ENCODE data around the gene ACTL10.

ACTL10 gene

DNA sequence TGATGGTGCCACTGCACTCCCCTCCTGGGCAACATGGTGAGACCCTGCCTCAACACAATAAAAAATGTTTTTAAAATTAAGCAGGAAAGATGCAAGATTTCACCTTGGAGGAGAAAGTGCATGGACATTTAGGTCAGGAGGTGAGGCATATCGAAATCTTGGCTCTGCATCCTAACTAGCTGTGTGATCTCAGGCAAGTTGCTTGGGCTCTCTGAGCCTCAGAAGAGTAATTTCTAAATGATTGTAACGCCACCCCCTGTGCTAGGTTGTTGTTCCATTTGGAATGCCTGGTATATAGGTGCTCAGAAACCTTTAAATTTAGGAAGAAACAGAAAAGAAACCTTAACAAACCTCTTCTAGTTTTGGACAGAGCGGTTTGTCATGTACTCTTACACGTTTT is 40.6 kb upstream of the ACTL10 start:
- TF ChIP-seq ZNF211 (tag by site-specific recombination; IDR thresholded peaks at IDR 0.05; ENCODE audit: low read depth) (no peak), INSM2 (tag by site-specific recombination; IDR thresholded peaks at IDR 0.05) (no peak)
- Histone ChIP-seq H3K27ac (ENCODE audit: extremely low read depth, low read depth, low read length) (no peak overlapping the region), H3K4me3 (ENCODE audit: low read depth, low read length) (no peak overlapping the region), H3K4me1 (ENCODE audit: control insufficient read depth, insufficient read depth, low read length) (no peaks in the 10 kb centered on the region), H3K9me3 (ENCODE audit: control insufficient read depth, insufficient read depth, low read depth, low read length) (no peaks in the 10 kb centered on the region), H3K36me3 (ENCODE audit: control insufficient read depth in 2 of 2, insufficient read depth in 1 of 2, low read length in 2 of 2) (peaks cover 8 to 78% of the 10 kb centered on the region in 2 experiments; a peak in 2 of 3 replicates)
- POLR2A ChIA-PET: no interaction called here
- CTCF ChIA-PET: no interaction called here

DNA sequence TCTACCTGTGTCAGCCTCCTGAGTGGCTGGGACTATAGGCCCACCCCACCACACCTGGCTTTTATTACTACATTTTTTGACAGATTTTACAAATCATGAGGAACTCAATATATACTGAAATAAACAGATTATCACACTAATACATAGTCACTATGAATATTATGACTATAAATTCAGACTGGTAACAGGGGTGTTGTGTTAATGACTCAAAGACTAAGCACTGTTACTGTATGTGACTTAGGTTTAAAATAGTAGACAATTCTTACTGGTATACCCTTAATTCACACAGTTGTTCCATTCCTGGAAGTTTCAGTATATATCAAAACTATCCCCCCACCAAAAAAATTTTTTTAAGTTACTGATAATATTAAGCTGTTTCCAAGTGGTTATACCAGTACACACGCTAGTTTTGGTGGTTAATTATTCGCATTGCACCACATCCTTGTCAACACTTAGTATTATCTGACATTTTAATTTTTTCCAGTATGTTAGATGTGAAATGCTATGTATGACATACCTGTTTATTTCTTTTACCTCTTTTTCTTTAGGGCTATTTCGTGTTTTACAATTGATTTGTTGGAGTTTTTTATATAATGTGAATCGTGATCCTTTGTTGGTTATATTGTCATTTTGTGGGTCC is 39.0 kb upstream of the ACTL10 start:
- ChIA-PET POLR2A (no interaction called here), CTCF (no interaction called here)
- H3K27ac ChIP-seq (ENCODE audit: extremely low read depth, low read depth, low read length): no peak overlapping the region
- H3K9me3 ChIP-seq (ENCODE audit: control insufficient read depth, insufficient read depth, low read depth, low read length): no peaks in the 10 kb centered on the region
- peaks cover 9 to 85% of the 10 kb centered on the region in 2 experiments; a peak in 2 of 3 replicates for H3K36me3 ChIP-seq (ENCODE audit: control insufficient read depth in 2 of 2, insufficient read depth in 1 of 2, low read length in 2 of 2)
- H3K4me1 ChIP-seq (ENCODE audit: control insufficient read depth, insufficient read depth, low read length): no peaks in the 10 kb centered on the region
- TF ChIP-seq GLIS2 (tag by site-specific recombination; IDR thresholded peaks at IDR 0.05) (no peak), ZNF843 (tag by site-specific recombination; IDR thresholded peaks at IDR 0.05) (no peak), ZNF792 (tag by site-specific recombination; IDR thresholded peaks at IDR 0.05) (no peak), SCRT1 (tag by site-specific recombination; IDR thresholded peaks at IDR 0.05; ENCODE audit: borderline replicate concordance) (no peak), ZNF24 (tag by site-specific recombination; IDR thresholded peaks at IDR 0.05) (no peak), ZNF514 (tag by site-specific recombination; IDR thresholded peaks at IDR 0.05) (no peak), ZNF274 (IDR thresholded peaks at IDR 0.05; ENCODE audit: low read length) (no peak), ZNF274 (tag by site-specific recombination; IDR thresholded peaks at IDR 0.05; ENCODE audit: borderline replicate concordance) (no peak)
- no peak overlapping the region for H3K4me3 ChIP-seq (ENCODE audit: low read depth, low read length)

DNA sequence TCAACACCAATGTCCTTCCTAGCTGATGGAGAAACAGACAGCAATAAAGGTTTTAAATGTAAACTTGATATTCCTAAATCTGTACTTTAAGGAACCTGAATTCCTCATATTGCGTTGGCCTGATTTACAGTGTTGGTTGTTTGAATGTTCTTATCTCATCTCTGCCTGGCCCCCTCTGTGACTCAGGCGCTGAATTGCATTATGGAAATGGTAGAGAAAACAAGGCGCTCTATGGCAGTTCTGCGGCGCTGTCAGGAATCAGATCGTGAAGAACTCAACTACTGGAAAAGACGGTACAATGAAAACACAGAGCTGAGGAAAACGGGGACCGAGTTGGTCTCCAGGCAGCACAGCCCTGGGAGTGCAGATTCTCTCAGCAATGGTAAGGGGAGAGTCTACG is 37.2 kb upstream of the ACTL10 start:
- POLR2A ChIA-PET: no interaction called here
- Histone ChIP-seq H3K9me3 (ENCODE audit: control insufficient read depth, insufficient read depth, low read depth, low read length) (no peaks in the 10 kb centered on the region), H3K4me3 (ENCODE audit: low read depth, low read length) (no peak overlapping the region), H3K4me1 (ENCODE audit: control insufficient read depth, insufficient read depth, low read length) (no peaks in the 10 kb centered on the region), H3K36me3 (ENCODE audit: control insufficient read depth in 2 of 2, insufficient read depth in 1 of 2, low read length in 2 of 2) (peaks cover 11 to 75% of the 10 kb centered on the region in 2 experiments; a peak in 2 of 3 replicates), H3K27ac (ENCODE audit: extremely low read depth, low read depth, low read length) (no peak overlapping the region)
- CTCF ChIA-PET: no interaction called here
- TF ChIP-seq ZNF155 (tag by site-specific recombination; IDR thresholded peaks at IDR 0.05) (no peak), OSR2 (tag by site-specific recombination; IDR thresholded peaks at IDR 0.05) (no peak), ZNF530 (tag by site-specific recombination; IDR thresholded peaks at IDR 0.05; ENCODE audit: low read depth) (no peak), ZNF416 (tag by site-specific recombination; IDR thresholded peaks at IDR 0.05) (no peak), ZNF776 (tag by site-specific recombination; IDR thresholded peaks at IDR 0.05; ENCODE audit: borderline replicate concordance) (no peak), ZNF24 (tag by site-specific recombination; IDR thresholded peaks at IDR 0.05) (no peak), ZNF366 (tag by site-specific recombination; conservative IDR thresholded peaks at IDR 0.05) (no peak), KLF1 (tag by site-specific recombination; IDR thresholded peaks at IDR 0.05) (no peak), ZNF837 (tag by site-specific recombination; IDR thresholded peaks at IDR 0.05) (no peak), ZNF48 (tag by site-specific recombination; IDR thresholded peaks at IDR 0.05) (no peak), ZNF302 (tag by site-specific recombination; IDR thresholded peaks at IDR 0.05; ENCODE audit: low read depth) (no peak), ELK4 (IDR thresholded peaks at IDR 0.05; ENCODE audit: borderline replicate concordance, low read depth, low read length) (no peak), ZNF561 (tag by site-specific recombination; IDR thresholded peaks at IDR 0.05; ENCODE audit: borderline replicate concordance) (no peak), ZNF692 (tag by site-specific recombination; IDR thresholded peaks at IDR 0.05) (no peak), ZNF624 (tag by site-specific recombination; IDR thresholded peaks at IDR 0.05) (no peak), ZFP41 (tag by site-specific recombination; IDR thresholded peaks at IDR 0.05; ENCODE audit: borderline replicate concordance) (no peak)
- TF ChIP-seq, protein P1, sequence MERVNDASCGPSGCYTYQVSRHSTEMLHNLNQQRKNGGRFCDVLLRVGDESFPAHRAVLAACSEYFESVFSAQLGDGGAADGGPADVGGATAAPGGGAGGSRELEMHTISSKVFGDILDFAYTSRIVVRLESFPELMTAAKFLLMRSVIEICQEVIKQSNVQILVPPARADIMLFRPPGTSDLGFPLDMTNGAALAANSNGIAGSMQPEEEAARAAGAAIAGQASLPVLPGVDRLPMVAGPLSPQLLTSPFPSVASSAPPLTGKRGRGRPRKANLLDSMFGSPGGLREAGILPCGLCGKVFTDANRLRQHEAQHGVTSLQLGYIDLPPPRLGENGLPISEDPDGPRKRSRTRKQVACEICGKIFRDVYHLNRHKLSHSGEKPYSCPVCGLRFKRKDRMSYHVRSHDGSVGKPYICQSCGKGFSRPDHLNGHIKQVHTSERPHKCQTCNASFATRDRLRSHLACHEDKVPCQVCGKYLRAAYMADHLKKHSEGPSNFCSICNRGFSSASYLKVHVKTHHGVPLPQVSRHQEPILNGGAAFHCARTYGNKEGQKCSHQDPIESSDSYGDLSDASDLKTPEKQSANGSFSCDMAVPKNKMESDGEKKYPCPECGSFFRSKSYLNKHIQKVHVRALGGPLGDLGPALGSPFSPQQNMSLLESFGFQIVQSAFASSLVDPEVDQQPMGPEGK (tag by site-specific recombination; IDR thresholded peaks at IDR 0.05): no peak
